ENCODE measurements around the gene PPP1R26. TPM values are rescaled to one million over a fixed set of nuclear protein-coding genes. Genes with fewer than 3 reads are reported as not detected.
A peak's percentile ranks its signal among the peaks of the same experiment; 100 is the strongest.

PPP1R26 gene
- total and polyA plus RNA-seq, 8 donors = 5.3 to 22.8 (median 12.9) TPM

DNA sequence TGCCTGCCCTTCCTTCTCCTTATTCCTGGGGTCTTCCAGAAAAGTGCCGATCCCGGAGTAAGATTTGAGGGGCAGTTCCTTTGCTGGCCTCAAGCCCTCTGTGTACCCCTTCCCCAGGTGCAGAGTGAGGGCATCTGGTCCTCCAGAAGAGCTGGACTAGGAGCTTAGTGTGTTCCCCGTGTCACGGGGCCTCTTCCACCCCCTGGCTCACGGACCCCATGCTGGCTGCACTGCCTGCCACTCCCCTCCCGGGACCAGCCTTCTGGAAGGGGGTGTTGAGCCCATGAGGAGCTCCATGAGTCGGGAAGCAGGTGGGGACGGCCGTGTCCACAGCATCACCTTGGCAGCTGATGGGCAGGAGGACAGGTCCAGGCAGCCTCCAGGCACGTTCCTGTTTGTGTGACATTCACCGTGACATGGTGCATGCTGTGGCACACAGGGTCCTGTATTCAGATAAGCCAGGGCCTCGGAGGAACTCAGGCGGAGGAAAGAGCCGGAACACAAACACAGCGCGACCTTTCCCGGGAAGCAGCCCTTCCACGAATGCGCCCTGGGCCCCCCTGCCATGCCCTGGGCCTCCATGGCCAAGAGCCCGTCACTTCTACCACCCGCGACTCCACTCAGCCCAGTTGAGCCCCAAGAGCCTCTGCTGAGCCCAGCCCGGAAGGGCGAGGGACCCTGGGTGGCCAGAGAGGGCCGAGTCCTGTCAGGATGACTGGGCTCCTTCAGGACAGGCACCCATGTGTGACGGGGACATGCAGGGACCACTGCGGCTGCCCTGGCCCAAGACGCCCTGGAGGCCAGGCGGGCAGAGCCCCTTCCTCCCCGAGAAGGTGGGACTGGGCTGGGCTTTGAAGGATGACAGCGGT, 35.7 kb downstream of the PPP1R26 start:
- DNase-seq = peak in 1 of 2 donors; percentile 11
- WGBS, 5 donors = 76 to 85% (median 80%) methylated on average over 20 to 31 of the region's 31 CpGs
- TF ChIP-seq, protein P1, sequence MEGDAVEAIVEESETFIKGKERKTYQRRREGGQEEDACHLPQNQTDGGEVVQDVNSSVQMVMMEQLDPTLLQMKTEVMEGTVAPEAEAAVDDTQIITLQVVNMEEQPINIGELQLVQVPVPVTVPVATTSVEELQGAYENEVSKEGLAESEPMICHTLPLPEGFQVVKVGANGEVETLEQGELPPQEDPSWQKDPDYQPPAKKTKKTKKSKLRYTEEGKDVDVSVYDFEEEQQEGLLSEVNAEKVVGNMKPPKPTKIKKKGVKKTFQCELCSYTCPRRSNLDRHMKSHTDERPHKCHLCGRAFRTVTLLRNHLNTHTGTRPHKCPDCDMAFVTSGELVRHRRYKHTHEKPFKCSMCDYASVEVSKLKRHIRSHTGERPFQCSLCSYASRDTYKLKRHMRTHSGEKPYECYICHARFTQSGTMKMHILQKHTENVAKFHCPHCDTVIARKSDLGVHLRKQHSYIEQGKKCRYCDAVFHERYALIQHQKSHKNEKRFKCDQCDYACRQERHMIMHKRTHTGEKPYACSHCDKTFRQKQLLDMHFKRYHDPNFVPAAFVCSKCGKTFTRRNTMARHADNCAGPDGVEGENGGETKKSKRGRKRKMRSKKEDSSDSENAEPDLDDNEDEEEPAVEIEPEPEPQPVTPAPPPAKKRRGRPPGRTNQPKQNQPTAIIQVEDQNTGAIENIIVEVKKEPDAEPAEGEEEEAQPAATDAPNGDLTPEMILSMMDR (IDR thresholded peaks at IDR 0.05) = no peak
- no peak for TF ChIP-seq POLR2AphosphoS5 (IDR thresholded peaks at IDR 0.05)
- no peak for TF ChIP-seq EP300 (IDR thresholded peaks at IDR 0.05)
- TF ChIP-seq POLR2A (IDR thresholded peaks at IDR 0.05) = no peak
- no peaks in the 10 kb centered on the region for H3K36me3 ChIP-seq
- H3K9me3 ChIP-seq = no peaks in the 10 kb centered on the region
- peaks cover 0 to 22% (median 0%) of the 10 kb centered on the region in 3 donors for H3K27me3 ChIP-seq
- no peaks in the 10 kb centered on the region for H3K4me1 ChIP-seq
- no peak overlapping the region for H3K27ac ChIP-seq
- intact Hi-C loops (cut with DNase I; ENCODE audit: low total_unique reads) = no loop called here
- H3K4me3 ChIP-seq = no peak overlapping the region

DNA sequence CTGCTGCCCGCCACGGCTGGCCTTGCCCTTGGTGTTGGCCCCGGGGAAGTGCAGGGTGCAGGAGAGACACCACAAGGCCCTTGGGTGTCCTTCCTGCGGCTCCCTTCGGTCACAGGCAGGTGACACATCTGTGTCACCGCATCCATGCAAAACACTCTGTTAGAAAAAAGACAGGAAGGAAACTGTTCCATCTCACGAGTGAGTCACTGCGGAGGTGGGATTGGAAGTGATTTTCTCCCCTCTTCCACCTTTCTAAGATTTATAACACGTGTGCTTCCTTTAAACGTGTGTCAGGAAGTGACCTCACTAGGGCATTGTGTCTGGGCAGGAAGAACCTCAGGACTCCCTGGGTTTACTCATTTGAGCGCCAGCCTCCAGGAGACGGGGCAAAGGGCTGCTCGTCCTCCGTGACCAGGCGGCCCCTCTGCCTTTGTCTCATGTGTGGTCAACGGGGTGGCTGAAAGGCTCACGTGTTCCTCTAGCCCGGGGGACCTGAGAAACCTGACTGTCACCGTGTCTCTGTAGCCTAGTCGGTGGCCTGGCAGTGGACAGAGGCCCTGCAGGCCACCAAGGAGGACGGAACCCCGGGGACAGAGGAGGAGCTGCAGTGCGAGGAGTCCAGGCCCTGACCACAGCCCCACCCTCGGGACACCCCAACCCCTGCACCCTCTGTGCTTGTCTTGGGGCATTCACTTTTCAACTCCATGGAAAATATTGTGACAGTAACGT, 36.7 kb downstream of the PPP1R26 start:
- Histone ChIP-seq H3K4me3 (no peak overlapping the region), H3K4me1 (no peaks in the 10 kb centered on the region), H3K27me3 (peaks cover 0 to 27% (median 4%) of the 10 kb centered on the region in 3 donors), H3K9me3 (no peaks in the 10 kb centered on the region), H3K27ac (no peak overlapping the region), H3K36me3 (no peaks in the 10 kb centered on the region)
- TF ChIP-seq POLR2AphosphoS5 (IDR thresholded peaks at IDR 0.05) (no peak), EP300 (IDR thresholded peaks at IDR 0.05) (no peak), POLR2A (IDR thresholded peaks at IDR 0.05) (no peak)
- TF ChIP-seq, protein P1 (IDR thresholded peaks at IDR 0.05) = no peak
- WGBS, 5 donors = 68 to 75% (median 71%) methylated on average over 24 to 25 of the region's 25 CpGs
- DNase-seq = peak in 1 of 2 donors; percentile 9
- intact Hi-C loops (cut with DNase I; ENCODE audit: low total_unique reads) = no loop called here

DNA sequence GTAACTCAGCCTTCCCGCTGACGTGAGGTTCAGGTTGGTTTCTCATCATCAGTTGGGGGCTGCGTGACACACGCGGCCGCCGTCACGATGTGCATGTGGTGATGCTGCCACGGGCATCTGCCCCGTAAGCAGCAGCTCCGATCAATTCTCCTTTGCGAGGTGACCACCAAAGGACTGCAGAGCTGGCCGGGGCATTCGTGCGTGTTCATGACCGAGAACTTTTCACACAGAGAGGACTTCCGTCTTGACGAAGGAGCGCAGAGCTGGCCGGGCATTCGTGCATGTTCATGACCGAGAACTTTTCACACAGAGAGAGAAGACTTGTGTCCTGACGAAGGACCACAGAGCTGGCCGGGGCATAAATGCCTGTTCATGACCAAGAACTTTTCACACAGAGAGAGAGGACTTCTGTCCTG, 37.8 kb downstream of the PPP1R26 start:
- intact Hi-C loops (cut with DNase I; ENCODE audit: low total_unique reads) = no loop called here
- TF ChIP-seq EP300 (IDR thresholded peaks at IDR 0.05) = no peak
- no peak for TF ChIP-seq POLR2A (IDR thresholded peaks at IDR 0.05)
- TF ChIP-seq, protein P1 (IDR thresholded peaks at IDR 0.05) = no peak
- no peak for TF ChIP-seq POLR2AphosphoS5 (IDR thresholded peaks at IDR 0.05)
- Histone ChIP-seq H3K9me3 (no peaks in the 10 kb centered on the region), H3K27ac (no peak overlapping the region), H3K36me3 (no peaks in the 10 kb centered on the region), H3K4me1 (no peaks in the 10 kb centered on the region), H3K27me3 (peaks cover 0 to 36% (median 8%) of the 10 kb centered on the region in 3 donors), H3K4me3 (no peak overlapping the region)
- DNase-seq = peak in 1 of 2 donors; percentile 17
- 90 to 93% (median 92%) methylated on average over 24 of the region's 24 CpGs for WGBS, 5 donors

DNA sequence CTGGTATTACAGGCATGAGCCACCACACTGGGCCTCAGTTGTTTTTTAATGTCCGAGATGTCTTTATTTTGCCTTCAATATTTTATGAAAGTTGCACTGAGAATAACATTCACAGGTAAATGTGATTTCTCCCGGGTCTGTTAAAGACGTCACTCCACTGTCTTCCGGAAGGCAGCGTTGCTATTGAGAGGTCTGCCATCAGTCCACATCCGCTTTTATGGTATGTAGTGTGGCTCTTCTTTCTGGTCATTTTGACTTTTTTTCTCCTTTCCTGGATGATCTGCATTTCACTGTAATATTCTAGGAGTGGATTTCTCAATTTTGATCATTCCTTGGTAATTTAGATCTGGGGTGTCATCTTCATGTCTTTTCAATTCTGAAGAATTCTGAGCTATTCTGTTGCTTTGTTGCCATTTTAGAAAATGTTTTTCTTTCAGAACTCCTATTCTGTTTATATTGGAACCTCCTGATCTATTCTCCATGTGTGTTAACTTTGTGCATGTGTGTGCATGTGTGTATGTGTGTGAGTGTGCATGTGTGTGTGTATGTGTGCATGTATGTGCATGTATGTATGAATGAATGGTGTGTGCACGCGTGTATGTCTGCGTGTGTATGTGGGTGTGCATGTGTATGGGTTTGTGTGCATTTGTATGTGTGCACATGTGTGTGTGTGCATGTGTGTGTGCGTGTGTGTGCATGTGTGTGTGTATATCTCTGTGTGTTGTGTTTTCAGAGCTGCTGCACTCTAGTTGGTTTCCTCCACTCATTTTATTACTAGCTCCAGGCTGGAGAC, 39.8 kb downstream of the PPP1R26 start:
- WGBS, 5 donors = 89 to 93% (median 92%) methylated on average over 10 of the region's 10 CpGs
- DNase-seq = peak in 1 of 2 donors; percentile 3
- H3K27me3 ChIP-seq = peaks cover 0 to 56% (median 16%) of the 10 kb centered on the region in 3 donors
- TF ChIP-seq, protein P1 (IDR thresholded peaks at IDR 0.05) = no peak
- TF ChIP-seq POLR2A (IDR thresholded peaks at IDR 0.05) = no peak
- no peak for TF ChIP-seq POLR2AphosphoS5 (IDR thresholded peaks at IDR 0.05)
- no peak for TF ChIP-seq EP300 (IDR thresholded peaks at IDR 0.05)
- intact Hi-C loops (cut with DNase I; ENCODE audit: low total_unique reads) = no loop called here
- no peak overlapping the region for H3K27ac ChIP-seq
- no peaks in the 10 kb centered on the region for H3K9me3 ChIP-seq
- no peaks in the 10 kb centered on the region for H3K4me1 ChIP-seq
- no peak overlapping the region for H3K4me3 ChIP-seq
- no peaks in the 10 kb centered on the region for H3K36me3 ChIP-seq

Measured in stomach (tissue), 9 donors.